ENCODE data around the gene RRAS. TPM values are rescaled to one million over a fixed set of nuclear protein-coding genes. Genes with fewer than 3 reads are reported as not detected.

RRAS gene
- total RNA-seq, 1 experiment from 2014 or later: 20.1 TPM

- Histone ChIP-seq H3K27me3 (ENCODE audit: control insufficient read depth, insufficient read depth, low read length) (no peaks in the 10 kb centered on the region), H3K4me3 (ENCODE audit: insufficient read depth, low read depth, low read length) (peak overlapping the region; percentile 90), H3K36me3 (replicated peaks; ENCODE audit: control insufficient read depth, insufficient read depth, low read length) (peaks cover 33% of the 10 kb centered on the region)
- no peak for DNase-seq
Measured at GRCh38 chr19:49665036-49665350, 25.1 kb upstream of the RRAS start.

- DNase-seq: peak; percentile 98
- Histone ChIP-seq H3K27me3 (ENCODE audit: control insufficient read depth, insufficient read depth, low read length) (no peaks in the 10 kb centered on the region), H3K36me3 (replicated peaks; ENCODE audit: control insufficient read depth, insufficient read depth, low read length) (peaks cover 35% of the 10 kb centered on the region), H3K4me3 (ENCODE audit: insufficient read depth, low read depth, low read length) (peak overlapping the region; percentile 90)
Measured at GRCh38 chr19:49664171-49665035, 24.5 kb upstream of the RRAS start.

DNA sequence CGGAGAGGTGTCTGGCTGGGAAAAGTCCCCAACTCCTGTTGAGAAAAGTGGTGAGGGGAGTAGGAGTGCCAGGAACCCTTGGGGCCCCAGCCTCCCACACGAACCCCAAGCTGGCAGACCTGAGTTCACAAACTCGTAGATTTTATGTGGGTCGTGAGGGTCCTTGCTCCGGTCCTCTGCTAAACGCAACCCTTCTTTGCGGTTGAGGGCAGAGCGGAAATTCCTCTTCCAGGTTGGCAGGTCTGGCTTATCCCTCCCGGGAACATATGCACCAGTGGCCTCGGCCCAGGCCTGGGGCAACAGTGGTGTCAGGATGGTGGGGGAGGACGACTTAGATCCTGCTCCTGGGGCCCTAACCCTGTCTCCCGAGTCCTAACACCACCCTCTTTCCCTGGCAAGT is 23.3 kb upstream of the RRAS start:
- no peak overlapping the region for H3K4me3 ChIP-seq (ENCODE audit: insufficient read depth, low read depth, low read length)
- H3K36me3 ChIP-seq (replicated peaks; ENCODE audit: control insufficient read depth, insufficient read depth, low read length): peaks cover 42% of the 10 kb centered on the region
- no peak for DNase-seq
- no peaks in the 10 kb centered on the region for H3K27me3 ChIP-seq (ENCODE audit: control insufficient read depth, insufficient read depth, low read length)

GRCh38 chr19:49662011-49662410 is 22.1 kb upstream of the RRAS start:
- no peak for DNase-seq
- Histone ChIP-seq H3K27me3 (ENCODE audit: control insufficient read depth, insufficient read depth, low read length) (no peaks in the 10 kb centered on the region), H3K36me3 (replicated peaks; ENCODE audit: control insufficient read depth, insufficient read depth, low read length) (peaks cover 41% of the 10 kb centered on the region), H3K4me3 (ENCODE audit: insufficient read depth, low read depth, low read length) (no peak overlapping the region)

GRCh38 chr19:49660338-49660961 is 20.5 kb upstream of the RRAS start:
- no peak for DNase-seq
- Histone ChIP-seq H3K36me3 (replicated peaks; ENCODE audit: control insufficient read depth, insufficient read depth, low read length) (peaks cover 46% of the 10 kb centered on the region), H3K4me3 (ENCODE audit: insufficient read depth, low read depth, low read length) (no peak overlapping the region), H3K27me3 (ENCODE audit: control insufficient read depth, insufficient read depth, low read length) (no peaks in the 10 kb centered on the region)

DNA sequence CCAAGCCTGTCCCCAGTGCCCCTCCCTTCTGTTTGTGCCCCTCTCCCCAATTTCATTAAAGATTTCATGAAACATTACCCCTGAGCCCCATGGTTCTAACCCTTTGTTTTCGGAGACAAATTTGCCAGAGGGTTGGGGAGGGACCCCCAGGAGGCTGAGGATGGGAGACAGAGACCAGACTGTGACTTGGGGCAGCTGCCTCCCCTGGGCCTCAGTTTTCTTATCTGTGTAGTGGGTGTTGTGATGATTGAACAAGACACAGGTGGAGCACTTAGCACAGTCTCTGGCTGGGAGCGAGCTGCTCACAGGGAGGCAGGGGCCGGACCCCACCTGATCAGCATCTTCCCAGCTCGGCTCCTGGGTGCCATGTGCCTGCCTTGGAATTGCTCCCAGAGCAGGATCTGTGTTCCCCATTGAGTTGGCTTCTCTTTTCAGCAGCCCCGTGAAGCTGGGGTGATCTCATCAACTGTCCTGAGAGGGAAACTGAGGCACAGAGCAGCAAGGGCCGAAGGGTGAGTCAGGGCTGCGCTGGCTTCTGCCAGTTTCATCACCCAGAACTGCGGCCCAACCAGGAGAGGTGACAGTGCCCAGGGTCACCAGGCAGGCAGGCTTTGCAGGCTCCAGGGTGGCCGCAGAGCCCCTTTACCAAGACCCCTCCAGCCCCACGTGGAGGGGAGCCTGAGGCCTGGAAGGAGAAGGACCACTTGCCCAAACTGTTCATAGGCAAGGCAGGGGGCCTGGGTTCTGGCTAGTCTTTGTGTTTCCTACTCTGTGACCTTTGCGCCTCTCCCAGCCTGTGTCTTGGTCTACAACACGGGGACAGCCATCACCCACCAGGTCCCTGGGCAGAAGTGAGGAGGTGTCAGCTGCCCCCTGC is 18.9 kb upstream of the RRAS start:
- DNase-seq: no peak
- peaks cover 56% of the 10 kb centered on the region for H3K36me3 ChIP-seq (replicated peaks; ENCODE audit: control insufficient read depth, insufficient read depth, low read length)
- no peaks in the 10 kb centered on the region for H3K27me3 ChIP-seq (ENCODE audit: control insufficient read depth, insufficient read depth, low read length)
- no peak overlapping the region for H3K4me3 ChIP-seq (ENCODE audit: insufficient read depth, low read depth, low read length)

DNA sequence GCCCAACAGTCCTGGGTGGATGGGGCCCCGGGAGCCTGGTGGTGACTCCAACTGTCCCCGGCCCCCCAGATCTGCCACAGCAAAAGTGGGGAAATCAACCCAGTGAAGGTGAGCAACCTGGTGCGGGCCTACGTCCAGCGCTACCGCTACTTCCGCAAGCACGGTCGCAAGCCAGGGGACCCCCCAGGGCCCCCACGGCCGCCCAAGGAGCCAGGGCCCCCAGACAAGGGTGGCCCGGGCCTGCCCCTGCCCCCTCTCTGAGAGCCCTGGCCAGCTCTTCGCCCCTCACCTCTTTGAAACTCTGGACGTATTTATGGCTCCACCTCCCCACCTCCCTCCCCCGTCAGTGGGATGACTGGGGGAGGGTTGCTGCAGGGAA is 18.2 kb upstream of the RRAS start:
- H3K4me3 ChIP-seq (ENCODE audit: insufficient read depth, low read depth, low read length): no peak overlapping the region
- no peak for DNase-seq
- H3K27me3 ChIP-seq (ENCODE audit: control insufficient read depth, insufficient read depth, low read length): no peaks in the 10 kb centered on the region
- H3K36me3 ChIP-seq (replicated peaks; ENCODE audit: control insufficient read depth, insufficient read depth, low read length): peaks cover 57% of the 10 kb centered on the region

- no peak for DNase-seq
- peaks cover 52% of the 10 kb centered on the region for H3K36me3 ChIP-seq (replicated peaks; ENCODE audit: control insufficient read depth, insufficient read depth, low read length)
- no peaks in the 10 kb centered on the region for H3K27me3 ChIP-seq (ENCODE audit: control insufficient read depth, insufficient read depth, low read length)
- no peak overlapping the region for H3K4me3 ChIP-seq (ENCODE audit: insufficient read depth, low read depth, low read length)
Measured at GRCh38 chr19:49657493-49658138, 17.7 kb upstream of the RRAS start.

- H3K36me3 ChIP-seq (replicated peaks; ENCODE audit: control insufficient read depth, insufficient read depth, low read length): peaks cover 43% of the 10 kb centered on the region
Measured at GRCh38 chr19:49656456-49657109, 16.6 kb upstream of the RRAS start.

GRCh38 chr19:49655570-49656455 is 15.9 kb upstream of the RRAS start:
- H3K27me3 ChIP-seq (ENCODE audit: control insufficient read depth, insufficient read depth, low read length): no peaks in the 10 kb centered on the region
- peaks cover 37% of the 10 kb centered on the region for H3K36me3 ChIP-seq (replicated peaks; ENCODE audit: control insufficient read depth, insufficient read depth, low read length)
- no peak for DNase-seq
- no peak overlapping the region for H3K4me3 ChIP-seq (ENCODE audit: insufficient read depth, low read depth, low read length)

More at GRCh38 chr19:49656456-49657109, 16.6 kb upstream of the RRAS start:
- no peaks in the 10 kb centered on the region for H3K27me3 ChIP-seq (ENCODE audit: control insufficient read depth, insufficient read depth, low read length)
- H3K4me3 ChIP-seq (ENCODE audit: insufficient read depth, low read depth, low read length): no peak overlapping the region
- no peak for DNase-seq

- H3K27me3 ChIP-seq (ENCODE audit: control insufficient read depth, insufficient read depth, low read length): no peaks in the 10 kb centered on the region
- H3K36me3 ChIP-seq (replicated peaks; ENCODE audit: control insufficient read depth, insufficient read depth, low read length): peaks cover 36% of the 10 kb centered on the region
- DNase-seq: no peak
- no peak overlapping the region for H3K4me3 ChIP-seq (ENCODE audit: insufficient read depth, low read depth, low read length)
Measured at GRCh38 chr19:49654581-49654980, 14.6 kb upstream of the RRAS start.

DNA sequence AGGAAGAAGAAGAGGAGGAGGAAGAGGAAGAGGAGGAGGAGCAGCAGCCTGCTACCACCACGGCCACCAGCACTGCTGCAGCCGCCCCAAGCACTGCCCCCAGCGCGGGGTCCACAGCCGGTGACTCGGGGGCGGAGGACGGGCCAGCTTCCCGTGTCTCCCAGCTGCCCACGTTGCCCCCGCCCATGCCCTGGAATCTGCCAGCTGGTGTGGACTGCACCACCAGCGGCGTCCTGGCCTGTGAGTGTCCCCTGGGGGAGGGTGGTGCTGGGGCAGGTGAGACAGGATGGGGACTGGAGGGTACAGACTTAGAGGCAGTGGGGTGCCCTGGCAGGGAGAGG is 13.5 kb upstream of the RRAS start:
- H3K36me3 ChIP-seq (replicated peaks; ENCODE audit: control insufficient read depth, insufficient read depth, low read length): peaks cover 28% of the 10 kb centered on the region
- H3K4me3 ChIP-seq (ENCODE audit: insufficient read depth, low read depth, low read length): no peak overlapping the region
- no peak for DNase-seq
- no peaks in the 10 kb centered on the region for H3K27me3 ChIP-seq (ENCODE audit: control insufficient read depth, insufficient read depth, low read length)
